ENCODE data around the gene TM7SF3.
"Not testable (repeated sequence)": the region's sequence is repeated elsewhere in the genome, so short reads cannot be mapped to it uniquely, and the experiment has no call there.

Gene TM7SF3

GRCh38 chr12:26976687-26977086, 37.5 kb downstream of the TM7SF3 start:
- no peak for DNase-seq

DNA sequence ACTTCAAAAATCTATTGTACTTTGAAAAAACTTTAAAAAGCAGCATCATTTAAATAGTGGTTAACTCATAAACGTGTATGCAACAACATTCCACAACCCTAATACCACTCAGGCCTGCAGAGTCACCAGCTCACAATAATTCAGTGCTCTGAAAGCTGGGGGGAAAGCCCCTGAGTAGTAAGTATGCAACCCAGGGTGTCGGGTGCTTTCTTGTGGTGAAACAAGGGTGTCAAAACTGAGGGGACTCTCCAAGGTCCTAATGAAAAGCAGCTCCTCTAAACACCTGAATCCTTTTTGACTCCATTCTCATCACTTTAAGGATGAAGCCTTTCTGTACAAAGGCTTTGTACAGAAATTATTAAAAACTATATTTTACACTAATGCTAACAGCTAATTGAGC, 42.2 kb downstream of the TM7SF3 start:
- no peak for DNase-seq

DNA sequence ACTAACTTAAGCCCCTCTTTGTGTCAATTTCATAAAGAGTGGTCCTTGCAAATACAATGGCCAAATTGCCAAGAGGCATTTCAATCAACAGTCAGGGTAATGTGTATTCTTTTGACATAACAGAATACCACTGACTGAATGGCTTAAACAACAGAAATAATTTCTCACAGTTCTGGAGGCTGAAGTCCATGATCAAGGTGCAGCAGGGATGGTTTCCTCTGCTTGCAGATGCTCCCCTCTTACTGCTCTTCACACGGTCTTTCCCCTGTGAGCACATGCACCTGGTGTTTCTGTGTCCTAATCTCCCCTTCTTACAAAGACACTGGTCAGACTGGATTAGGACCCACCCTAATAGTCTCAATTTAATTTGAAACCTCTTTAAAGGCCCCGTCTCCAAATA, 44.0 kb downstream of the TM7SF3 start:
- DNase-seq = no peak

DNA sequence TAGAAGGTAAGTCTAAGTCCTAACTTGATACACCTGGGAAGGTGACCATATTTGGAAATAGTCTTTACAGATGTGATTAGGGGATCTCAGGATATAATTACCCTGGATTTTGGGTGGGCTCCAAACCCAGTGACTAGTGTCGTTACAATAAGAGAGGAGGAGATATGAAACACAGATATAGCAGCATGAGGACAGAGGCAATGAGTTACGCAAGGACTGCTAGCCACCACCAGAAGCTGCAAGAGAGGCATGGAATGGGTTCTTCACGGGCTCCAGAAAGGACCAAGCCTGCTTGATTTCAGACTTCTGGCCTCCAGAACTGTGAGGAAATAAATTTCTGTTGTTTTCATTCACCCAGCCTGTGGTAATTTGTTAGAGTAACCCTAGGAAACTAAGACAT, 47.3 kb downstream of the TM7SF3 start:
- DNase-seq = no peak

- DNase-seq = no peak
Measured at GRCh38 chr12:26963413-26963812, 50.8 kb downstream of the TM7SF3 start.

DNA sequence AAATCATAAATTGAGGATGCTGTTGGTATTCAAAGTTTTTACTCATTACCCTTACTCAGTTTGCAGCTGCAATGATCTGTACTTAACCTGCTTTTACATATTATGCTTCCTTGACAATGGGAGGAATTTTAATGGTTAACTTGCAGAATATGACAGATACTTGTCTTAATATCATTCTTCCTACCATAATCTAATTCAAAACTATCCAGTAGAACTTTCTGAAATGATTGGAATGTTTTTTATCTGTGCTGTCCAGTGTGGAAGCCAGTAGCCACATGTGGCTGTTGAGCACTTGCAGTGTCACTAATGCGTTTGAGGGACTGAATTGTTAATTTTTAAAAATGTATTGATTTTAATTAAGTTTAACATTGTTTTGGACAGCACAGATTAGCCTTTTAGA, 52.4 kb downstream of the TM7SF3 start:
- no peak for DNase-seq

- not testable (repeated sequence) for DNase-seq
Measured at GRCh38 chr12:26961391-26961790, 52.8 kb downstream of the TM7SF3 start.

GRCh38 chr12:26954027-26954426, 60.2 kb downstream of the TM7SF3 start:
- no peak for DNase-seq

- no peak for DNase-seq
Measured at GRCh38 chr12:26953447-26953846, 60.7 kb downstream of the TM7SF3 start.

DNA sequence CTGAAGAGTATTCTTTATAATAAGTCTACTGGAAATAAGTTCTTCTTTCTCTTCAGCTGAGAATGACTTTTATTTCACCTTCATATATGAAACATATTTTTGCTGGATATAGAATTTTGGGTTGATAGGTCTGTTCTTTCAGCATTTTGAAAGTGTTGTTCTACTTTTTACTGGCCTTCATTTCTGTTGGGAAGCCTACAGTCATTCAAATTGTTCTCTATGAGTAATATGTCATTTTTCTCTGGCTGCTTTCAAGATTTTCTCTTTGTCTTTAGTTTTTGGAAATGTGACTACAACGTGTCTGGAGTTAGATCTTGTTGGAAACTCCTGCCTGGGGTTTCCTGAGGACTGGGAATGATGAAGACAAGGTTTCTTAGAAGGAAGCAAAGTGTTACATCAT, 65.9 kb downstream of the TM7SF3 start:
- DNase-seq = no peak

GRCh38 chr12:26941215-26941594, 73.0 kb downstream of the TM7SF3 start:
- peak; percentile 6 for DNase-seq

GRCh38 chr12:26940516-26941214, 73.5 kb downstream of the TM7SF3 start:
- no peak for DNase-seq

DNA sequence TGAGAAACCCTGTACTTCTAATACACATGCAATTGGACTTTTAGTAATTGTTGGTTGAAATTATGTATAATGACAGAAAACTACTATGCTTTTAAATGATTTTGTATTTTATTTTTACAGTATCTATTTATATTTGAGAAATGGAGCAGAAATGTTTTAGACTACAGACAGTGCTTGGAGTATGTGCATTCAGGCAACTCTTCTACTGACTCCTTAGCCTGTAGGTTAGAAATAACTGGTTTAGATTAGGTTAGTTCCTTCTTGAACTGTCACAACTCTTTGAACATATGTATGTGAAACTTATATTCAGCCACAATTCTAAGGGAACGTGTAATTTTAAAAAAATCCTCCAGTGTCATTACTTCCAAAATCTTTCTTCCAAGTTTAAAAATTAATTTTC, 74.2 kb downstream of the TM7SF3 start:
- DNase-seq = no peak

- DNase-seq = peak; percentile 7
Measured at GRCh38 chr12:26939192-26939832, 74.9 kb downstream of the TM7SF3 start.

- no peak for DNase-seq
Measured at GRCh38 chr12:26938701-26939062, 75.5 kb downstream of the TM7SF3 start.

DNA sequence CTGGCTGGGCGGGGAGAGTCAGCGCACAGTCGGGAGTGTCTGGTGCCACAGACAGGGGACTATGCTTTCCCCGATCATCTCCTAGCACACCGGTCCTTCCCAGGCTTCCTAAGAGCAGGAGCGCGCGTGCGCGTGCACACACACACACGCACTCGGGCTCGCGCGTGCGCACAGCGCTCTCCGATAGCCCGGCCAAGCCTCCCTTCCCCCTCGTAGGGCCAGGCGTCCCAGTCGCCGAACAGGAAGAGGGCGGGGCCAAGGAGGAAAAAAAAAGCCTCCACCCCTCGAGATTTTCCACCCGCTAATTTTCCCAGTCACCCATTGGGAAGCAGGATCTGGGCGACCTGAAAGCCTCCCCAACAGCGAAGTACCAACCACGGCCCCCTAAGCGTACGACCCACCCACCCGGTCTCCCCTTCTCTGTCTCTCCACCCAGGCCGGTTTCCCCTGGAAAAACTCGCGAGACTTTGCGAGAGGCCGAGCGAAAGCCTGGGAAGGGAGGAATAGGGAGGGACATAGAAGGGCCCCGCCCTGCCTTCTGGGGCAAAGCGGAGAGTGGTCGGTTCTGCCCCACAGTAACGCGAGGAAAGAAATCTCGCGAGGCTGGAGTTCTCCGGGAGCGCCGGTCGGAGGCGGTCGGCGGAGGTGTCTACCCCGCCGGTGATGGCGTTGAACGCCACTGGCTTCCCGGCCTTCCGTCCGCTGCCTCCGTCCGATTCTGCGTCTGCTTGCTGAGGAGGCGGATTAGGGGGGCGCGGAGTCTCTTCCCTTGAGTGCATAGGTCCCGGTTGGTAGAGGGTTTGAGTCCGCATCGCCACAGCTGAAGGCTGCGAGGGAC, 76.1 kb downstream of the TM7SF3 start, which contains the start of the genes FGFR1OP2 and INTS13:
TSS of gene FGFR1OP2 (plus strand) at position 608 of the 838 bp plus-strand sequence. CDS start 15,689 bp downstream, outside the sequence.
TSS of gene INTS13 (minus strand) at position 119 of the 838 bp plus-strand sequence. CDS start 1,178 bp downstream, outside the sequence.
- DNase-seq = peak; percentile 98

GRCh38 chr12:26937443-26937862, 76.7 kb downstream of the TM7SF3 start:
- DNase-seq = no peak

GRCh38 chr12:26936559-26937442, 77.4 kb downstream of the TM7SF3 start:
- no peak for DNase-seq

DNA sequence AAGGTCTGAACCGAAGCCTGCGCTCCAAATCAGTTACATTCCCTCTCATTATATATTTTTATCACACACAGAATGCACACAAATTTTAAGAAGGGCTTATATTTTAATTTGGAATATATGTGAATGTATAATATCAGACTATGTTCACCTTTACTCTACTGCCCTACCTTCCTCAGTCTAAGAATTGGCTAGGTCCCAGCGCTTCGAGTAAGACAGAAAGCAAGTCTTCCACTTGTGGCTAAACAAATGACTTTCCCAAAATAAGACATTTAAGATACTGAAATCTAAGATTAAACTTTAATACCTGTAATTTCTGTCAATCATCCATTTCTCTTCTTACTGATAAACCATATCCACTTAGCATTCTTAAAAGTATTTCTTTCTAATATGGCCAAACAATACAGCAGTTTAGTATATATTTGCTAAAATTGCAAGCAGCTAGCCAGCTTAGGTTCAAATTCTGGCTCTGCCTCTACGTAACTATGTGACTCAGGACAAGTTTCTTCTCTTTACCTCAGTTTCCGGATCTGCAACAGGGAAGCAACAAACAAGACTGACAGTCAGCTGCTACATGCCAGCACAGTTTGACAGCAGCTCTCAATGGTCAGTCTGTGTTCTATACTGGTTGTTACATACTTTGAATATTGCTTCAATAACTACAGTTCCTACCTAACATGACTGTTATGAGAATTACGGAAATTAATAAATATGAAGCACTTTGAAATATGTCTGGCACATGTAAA, 78.4 kb downstream of the TM7SF3 start:
- no peak for DNase-seq

DNA sequence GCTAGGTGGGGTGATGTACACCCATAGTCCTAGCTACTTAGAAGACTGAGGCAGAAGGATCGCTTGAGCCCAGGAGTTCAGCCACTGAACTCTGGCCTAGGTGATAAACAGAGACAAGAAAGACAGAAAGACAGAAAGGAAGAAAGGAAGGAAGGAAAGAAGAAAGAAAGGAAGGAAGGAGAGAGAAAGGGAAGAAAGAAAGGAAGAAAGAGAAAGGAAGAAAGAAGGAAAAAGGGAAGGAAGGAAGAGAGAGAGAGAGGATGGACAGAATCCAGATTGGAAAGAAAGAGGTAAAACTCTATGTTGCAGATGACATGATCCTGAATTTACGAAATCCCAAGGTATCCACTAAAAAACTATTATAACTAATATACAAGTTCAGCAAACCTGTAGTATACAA, 84.6 kb downstream of the TM7SF3 start:
- no peak for DNase-seq

GRCh38 chr12:26928661-26929060, 85.5 kb downstream of the TM7SF3 start:
- no peak for DNase-seq

All from HCEC 1CT (cell line).